ENCODE data around the gene CDH23. TPM values are rescaled to one million over a fixed set of nuclear protein-coding genes. Genes with fewer than 3 reads are reported as not detected.

The CDH23 gene
- total and polyA plus RNA-seq, 8 donors: 3.4 to 64.6 (median 9.9) TPM

- intact Hi-C loops (cut with DNase I): no loop called here
- H3K36me3 ChIP-seq: no peaks in the 10 kb centered on the region
- no peaks in the 10 kb centered on the region for H3K9me3 ChIP-seq
- no peak overlapping the region for H3K4me3 ChIP-seq
- TF ChIP-seq CTCF (IDR thresholded peaks at IDR 0.05): no peak
- 65 to 66% methylated on average over 22 to 26 of the region's 28 CpGs for WGBS, 2 donors
- no peak for FAIRE-seq
- H3K27ac ChIP-seq: no peak overlapping the region
- no peak for DNase-seq
- ATAC-seq: no peak
- no peaks in the 10 kb centered on the region for H3K4me1 ChIP-seq
- H3K27me3 ChIP-seq: no peaks in the 10 kb centered on the region
Observed at GRCh38 chr10:71661779-71662336, 265.1 kb downstream of the CDH23 start.

- H3K4me3 ChIP-seq: no peak overlapping the region
- no peaks in the 10 kb centered on the region for H3K27me3 ChIP-seq
- TF ChIP-seq CTCF (IDR thresholded peaks at IDR 0.05): no peak
- FAIRE-seq: no peak
- no peaks in the 10 kb centered on the region for H3K4me1 ChIP-seq
- no peaks in the 10 kb centered on the region for H3K9me3 ChIP-seq
- DNase-seq: no peak
- H3K36me3 ChIP-seq: no peaks in the 10 kb centered on the region
- H3K27ac ChIP-seq: no peak overlapping the region
- intact Hi-C loops (cut with DNase I): no loop called here
- no peak for ATAC-seq
- WGBS, 2 donors: 68 to 76% methylated on average over 7 of the region's 7 CpGs
Observed at GRCh38 chr10:71663311-71663710, 266.6 kb downstream of the CDH23 start.

- no peak for DNase-seq
- Histone ChIP-seq H3K27me3 (no peaks in the 10 kb centered on the region), H3K36me3 (no peaks in the 10 kb centered on the region), H3K4me3 (no peak overlapping the region), H3K4me1 (no peaks in the 10 kb centered on the region), H3K9me3 (no peaks in the 10 kb centered on the region), H3K27ac (no peak overlapping the region)
- no peak for ATAC-seq
- intact Hi-C loops (cut with DNase I): no loop called here
- 78 to 84% methylated on average over 2 of the region's 2 CpGs for WGBS, 2 donors
- TF ChIP-seq CTCF (IDR thresholded peaks at IDR 0.05): no peak
- no peak for FAIRE-seq
Observed at GRCh38 chr10:71664585-71664984, 267.9 kb downstream of the CDH23 start.

GRCh38 chr10:71665456-71665855 is 268.7 kb downstream of the CDH23 start:
- no peak for TF ChIP-seq CTCF (IDR thresholded peaks at IDR 0.05)
- ATAC-seq (no peak), FAIRE-seq (no peak)

GRCh38 chr10:71666639-71667386 is 270.1 kb downstream of the CDH23 start:
- intact Hi-C loops (cut with DNase I): no loop called here
- H3K27ac ChIP-seq: no peak overlapping the region
- no peak overlapping the region for H3K4me3 ChIP-seq
- no peak for TF ChIP-seq CTCF (IDR thresholded peaks at IDR 0.05)
- no peaks in the 10 kb centered on the region for H3K9me3 ChIP-seq
- ATAC-seq: no peak
- no peaks in the 10 kb centered on the region for H3K36me3 ChIP-seq
- WGBS, 2 donors: 46 to 48% methylated on average over 18 of the region's 18 CpGs
- FAIRE-seq: no peak
- no peak for DNase-seq
- no peaks in the 10 kb centered on the region for H3K27me3 ChIP-seq
- H3K4me1 ChIP-seq: no peaks in the 10 kb centered on the region

More at GRCh38 chr10:71665456-71665855, 268.7 kb downstream of the CDH23 start:
- no peaks in the 10 kb centered on the region for H3K9me3 ChIP-seq
- no peaks in the 10 kb centered on the region for H3K36me3 ChIP-seq
- no peak overlapping the region for H3K27ac ChIP-seq
- H3K27me3 ChIP-seq: no peaks in the 10 kb centered on the region
- WGBS, 2 donors: 56 to 63% methylated on average over 9 of the region's 9 CpGs
- DNase-seq: no peak
- intact Hi-C loops (cut with DNase I): no loop called here
- no peak overlapping the region for H3K4me3 ChIP-seq
- no peaks in the 10 kb centered on the region for H3K4me1 ChIP-seq
